ENCODE data around the gene EML5. TPM values are rescaled to one million over a fixed set of nuclear protein-coding genes. Genes with fewer than 3 reads are reported as not detected.
A peak's percentile ranks its signal among the peaks of the same experiment; 100 is the strongest.

The EML5 gene
- total RNA-seq: 10 to 100 TPM in 6 of 7 donors, 1 to 10 TPM in 1; 8.5 to 86.5 (median 37.0) TPM
- 10 to 100 TPM in 1 of 2 donors, 1 to 10 TPM in 1; 5.7 to 15.8 TPM for polyA plus RNA-seq
- long read RNA-seq, donor 1, partial matches to known transcripts: 4 of 8 reads
- long read RNA-seq, donor 1, other reads (novel, unspliced or antisense): 4 of 8 reads
- long read RNA-seq, donor 2: 0 reads
- long read RNA-seq, donor 3, full-length matches to known transcripts: 1 of 18 reads
- long read RNA-seq, donor 3, partial matches to known transcripts: 9 of 18 reads
- long read RNA-seq, donor 3, other reads (novel, unspliced or antisense): 8 of 18 reads

GRCh38 chr14:88792473-88793258 is at the start of gene EML5:
TSS of gene EML5 (minus strand) at chr14:88792953. CDS start at chr14:88792503, 450 bp downstream.
- DNase-seq: peak; percentile 90 to 96 (median 94)
- 0% methylated on average over 57 to 111 of the region's 111 CpGs for WGBS, 3 donors
- peak within 1 kb of the TSS; percentile 72 for H3K4me3 ChIP-seq
- peak within 1 kb of the TSS; percentile 88 to 93 for H3K27ac ChIP-seq
- H3K4me1 ChIP-seq (ENCODE audit: insufficient read depth): peaks cover 3% of the 10 kb centered on the region
- H3K36me3 ChIP-seq: no peaks in the 10 kb centered on the region
- TF ChIP-seq CTCF (IDR thresholded peaks at IDR 0.05): peak in 2 of 3 donors; percentile 59 to 65
- peak; percentile 23 for TF ChIP-seq POLR2A (IDR thresholded peaks at IDR 0.05)
- TF ChIP-seq EP300 (IDR thresholded peaks at IDR 0.05): no peak
- intact Hi-C loops (cut with DNase I): loop anchor here in 1 of 4 donors (2.0 kb wide), 1 partner anchor 234 kb away; no protein-coding TSS in a partner anchor
- H3K27me3 ChIP-seq: no peaks in the 10 kb centered on the region
- H3K9me3 ChIP-seq: no peaks in the 10 kb centered on the region

- 80 to 87% (median 82%) methylated on average over 1 of the region's 1 CpG for WGBS, 3 donors
- H3K4me1 ChIP-seq (ENCODE audit: insufficient read depth): peaks cover 7% of the 10 kb centered on the region
- intact Hi-C loops (cut with DNase I): no loop called here
- TF ChIP-seq POLR2A (IDR thresholded peaks at IDR 0.05) (no peak), CTCF (IDR thresholded peaks at IDR 0.05) (no peak)
- H3K27me3 ChIP-seq: no peaks in the 10 kb centered on the region
- DNase-seq: no peak
- H3K36me3 ChIP-seq: no peaks in the 10 kb centered on the region
- H3K27ac ChIP-seq: no peak overlapping the region
- no peaks in the 10 kb centered on the region for H3K9me3 ChIP-seq
- H3K4me3 ChIP-seq: no peak overlapping the region
These were observed 49.7 kb upstream of the EML5 start for GRCh38 chr14:88842414-88842813.

GRCh38 chr14:88841741-88842140 is 49.0 kb upstream of the EML5 start:
- no peak for DNase-seq
- TF ChIP-seq POLR2A (IDR thresholded peaks at IDR 0.05): no peak
- no peak for TF ChIP-seq EP300 (IDR thresholded peaks at IDR 0.05)
- TF ChIP-seq CTCF (IDR thresholded peaks at IDR 0.05): no peak
- Histone ChIP-seq H3K27me3 (no peaks in the 10 kb centered on the region), H3K36me3 (no peaks in the 10 kb centered on the region), H3K4me1 (ENCODE audit: insufficient read depth) (peaks cover 9% of the 10 kb centered on the region), H3K4me3 (no peak overlapping the region), H3K9me3 (no peaks in the 10 kb centered on the region), H3K27ac (no peak overlapping the region)
- intact Hi-C loops (cut with DNase I): no loop called here
- WGBS, 3 donors: 67 to 79% (median 73%) methylated on average over 1 of the region's 1 CpG

GRCh38 chr14:88840926-88841325 is 48.2 kb upstream of the EML5 start:
- no peaks in the 10 kb centered on the region for H3K27me3 ChIP-seq

More at GRCh38 chr14:88840926-88841325, 48.2 kb upstream of the EML5 start:
- Histone ChIP-seq H3K4me1 (ENCODE audit: insufficient read depth) (peaks cover 10% of the 10 kb centered on the region), H3K4me3 (no peak overlapping the region), H3K36me3 (no peaks in the 10 kb centered on the region), H3K9me3 (no peaks in the 10 kb centered on the region), H3K27ac (no peak overlapping the region)
- no peak for DNase-seq
- TF ChIP-seq POLR2A (IDR thresholded peaks at IDR 0.05) (no peak), EP300 (IDR thresholded peaks at IDR 0.05) (no peak), CTCF (IDR thresholded peaks at IDR 0.05) (no peak)
- 84 to 93% (median 85%) methylated on average over 5 of the region's 5 CpGs for WGBS, 3 donors
- intact Hi-C loops (cut with DNase I): no loop called here
